ENCODE measurements around the gene NEDD1.

The NEDD1 gene

DNA sequence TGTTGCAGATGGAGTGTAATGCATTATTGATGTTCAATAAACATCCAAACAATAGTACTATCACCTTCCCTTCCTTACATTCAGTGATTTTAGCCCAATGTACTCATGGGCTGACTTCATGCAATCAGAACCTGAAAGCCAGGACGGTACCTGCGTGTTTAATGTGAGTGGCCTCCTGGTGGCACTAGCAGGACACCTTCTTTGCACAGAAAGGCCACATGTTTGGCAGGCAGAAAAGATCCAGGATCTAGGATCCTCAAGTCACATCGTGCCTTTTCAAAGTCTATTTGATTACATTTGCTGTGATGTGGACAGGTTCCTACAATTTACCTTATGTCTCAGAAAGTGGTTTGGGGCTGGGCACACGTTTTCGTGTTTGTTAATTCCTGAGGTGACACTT, 82.9 kb downstream of the NEDD1 start:
- H3K79me2 ChIP-seq, result no peaks in the 10 kb centered on the region
- no peak overlapping the region for H3K27ac ChIP-seq
- no peak overlapping the region for H2AFZ ChIP-seq
- H3K9me3 ChIP-seq (ENCODE audit: control insufficient read depth, low read length), result no peaks in the 10 kb centered on the region
- H3K4me2 ChIP-seq (ENCODE audit: low read length), result no peak overlapping the region
- H3K36me3 ChIP-seq (ENCODE audit: control insufficient read depth, insufficient read depth, low read length), result no peaks in the 10 kb centered on the region
- H3K4me3 ChIP-seq (ENCODE audit: low read depth, low read length), result no peak overlapping the region
- no peaks in the 10 kb centered on the region for H3K27me3 ChIP-seq (ENCODE audit: control insufficient read depth, insufficient read depth, low read length)
- TF ChIP-seq, protein P1, sequence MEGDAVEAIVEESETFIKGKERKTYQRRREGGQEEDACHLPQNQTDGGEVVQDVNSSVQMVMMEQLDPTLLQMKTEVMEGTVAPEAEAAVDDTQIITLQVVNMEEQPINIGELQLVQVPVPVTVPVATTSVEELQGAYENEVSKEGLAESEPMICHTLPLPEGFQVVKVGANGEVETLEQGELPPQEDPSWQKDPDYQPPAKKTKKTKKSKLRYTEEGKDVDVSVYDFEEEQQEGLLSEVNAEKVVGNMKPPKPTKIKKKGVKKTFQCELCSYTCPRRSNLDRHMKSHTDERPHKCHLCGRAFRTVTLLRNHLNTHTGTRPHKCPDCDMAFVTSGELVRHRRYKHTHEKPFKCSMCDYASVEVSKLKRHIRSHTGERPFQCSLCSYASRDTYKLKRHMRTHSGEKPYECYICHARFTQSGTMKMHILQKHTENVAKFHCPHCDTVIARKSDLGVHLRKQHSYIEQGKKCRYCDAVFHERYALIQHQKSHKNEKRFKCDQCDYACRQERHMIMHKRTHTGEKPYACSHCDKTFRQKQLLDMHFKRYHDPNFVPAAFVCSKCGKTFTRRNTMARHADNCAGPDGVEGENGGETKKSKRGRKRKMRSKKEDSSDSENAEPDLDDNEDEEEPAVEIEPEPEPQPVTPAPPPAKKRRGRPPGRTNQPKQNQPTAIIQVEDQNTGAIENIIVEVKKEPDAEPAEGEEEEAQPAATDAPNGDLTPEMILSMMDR (IDR thresholded peaks at IDR 0.05), result no peak
- H3K4me1 ChIP-seq, result no peaks in the 10 kb centered on the region
- no peak overlapping the region for H3K9ac ChIP-seq

GRCh38 chr12:96994900-96995299, 87.8 kb downstream of the NEDD1 start:
- Histone ChIP-seq H2AFZ (no peak overlapping the region), H3K4me3 (ENCODE audit: low read depth, low read length) (no peak overlapping the region), H3K9me3 (ENCODE audit: control insufficient read depth, low read length) (no peaks in the 10 kb centered on the region), H3K4me1 (no peaks in the 10 kb centered on the region), H3K27ac (no peak overlapping the region), H3K36me3 (ENCODE audit: control insufficient read depth, insufficient read depth, low read length) (no peaks in the 10 kb centered on the region), H3K27me3 (ENCODE audit: control insufficient read depth, insufficient read depth, low read length) (no peaks in the 10 kb centered on the region), H3K4me2 (ENCODE audit: low read length) (no peak overlapping the region), H3K9ac (no peak overlapping the region), H3K79me2 (no peaks in the 10 kb centered on the region)
- TF ChIP-seq, protein P1 (IDR thresholded peaks at IDR 0.05), result no peak

- Histone ChIP-seq H2AFZ (no peak overlapping the region), H3K27ac (no peak overlapping the region), H3K9me3 (ENCODE audit: control insufficient read depth, low read length) (no peaks in the 10 kb centered on the region), H3K4me1 (no peaks in the 10 kb centered on the region), H3K4me2 (ENCODE audit: low read length) (no peak overlapping the region), H3K79me2 (no peaks in the 10 kb centered on the region), H3K4me3 (ENCODE audit: low read depth, low read length) (no peak overlapping the region), H3K36me3 (ENCODE audit: control insufficient read depth, insufficient read depth, low read length) (no peaks in the 10 kb centered on the region), H3K27me3 (ENCODE audit: control insufficient read depth, insufficient read depth, low read length) (no peaks in the 10 kb centered on the region), H3K9ac (no peak overlapping the region)
- TF ChIP-seq, protein P1 (IDR thresholded peaks at IDR 0.05), result no peak
Measured at GRCh38 chr12:96995861-96996260, 88.8 kb downstream of the NEDD1 start.

GRCh38 chr12:96997797-96998484, 90.9 kb downstream of the NEDD1 start:
- Histone ChIP-seq H3K4me3 (ENCODE audit: low read depth, low read length) (no peak overlapping the region), H3K9me3 (ENCODE audit: control insufficient read depth, low read length) (no peaks in the 10 kb centered on the region), H3K27ac (no peak overlapping the region), H3K27me3 (ENCODE audit: control insufficient read depth, insufficient read depth, low read length) (no peaks in the 10 kb centered on the region), H3K9ac (no peak overlapping the region), H3K36me3 (ENCODE audit: control insufficient read depth, insufficient read depth, low read length) (no peaks in the 10 kb centered on the region), H3K4me1 (no peaks in the 10 kb centered on the region), H3K79me2 (no peaks in the 10 kb centered on the region), H2AFZ (no peak overlapping the region), H3K4me2 (ENCODE audit: low read length) (no peak overlapping the region)
- TF ChIP-seq, protein P1 (IDR thresholded peaks at IDR 0.05), result no peak

DNA sequence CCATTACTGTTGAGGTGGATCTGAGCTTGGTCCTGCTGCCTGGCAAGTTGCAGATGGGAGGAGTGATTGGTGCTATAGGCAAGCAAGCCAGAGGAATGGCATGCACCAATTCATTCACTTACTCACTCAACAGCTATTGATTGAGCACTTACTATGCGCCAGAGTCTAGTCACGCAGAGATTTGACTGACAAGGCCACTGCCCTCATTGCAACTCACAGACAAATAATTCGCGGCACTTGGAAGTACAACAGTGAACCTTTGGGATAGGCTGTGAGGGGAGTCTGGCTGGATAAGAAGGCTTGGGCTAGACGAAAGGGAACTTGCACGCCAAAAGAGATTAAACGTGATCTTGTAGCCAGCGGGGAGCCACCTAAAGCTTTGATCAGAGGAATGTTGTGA, 96.2 kb downstream of the NEDD1 start:
- Histone ChIP-seq H3K4me1 (no peaks in the 10 kb centered on the region), H3K9ac (no peak overlapping the region), H3K27me3 (ENCODE audit: control insufficient read depth, insufficient read depth, low read length) (no peaks in the 10 kb centered on the region), H3K4me3 (ENCODE audit: low read depth, low read length) (no peak overlapping the region), H3K27ac (no peak overlapping the region), H3K79me2 (no peaks in the 10 kb centered on the region), H3K4me2 (ENCODE audit: low read length) (no peak overlapping the region), H3K36me3 (ENCODE audit: control insufficient read depth, insufficient read depth, low read length) (no peaks in the 10 kb centered on the region), H2AFZ (no peak overlapping the region), H3K9me3 (ENCODE audit: control insufficient read depth, low read length) (no peaks in the 10 kb centered on the region)
- TF ChIP-seq, protein P1 (IDR thresholded peaks at IDR 0.05), result no peak
